Left ventricle myocardium inferior (tissue), 1 donor: ENCODE results near the gene CEP104. TPM values are rescaled to one million over a fixed set of nuclear protein-coding genes. Genes with fewer than 3 reads are reported as not detected.

Source experiments
- DNase-seq: peaks from one replicate; pipeline ENCODE4 v3.0.0-alpha.2; 2020
- H3K27ac ChIP-seq: fragments of 200-600 bp; replicated peaks from 2 replicates; pipeline ENCODE4 v1.8.0; 2021
- H3K27me3 ChIP-seq: fragments of 200-600 bp; 2 replicates; pipeline ENCODE4 v1.8.0; 2021; ENCODE audit warnings: low read depth
- H3K36me3 ChIP-seq: fragments of 200-600 bp; 2 replicates; pipeline ENCODE4 v1.8.0; 2021
- H3K4me1 ChIP-seq: fragments of 200-600 bp; 2 replicates; pipeline ENCODE4 v1.8.0; 2021
- H3K4me3 ChIP-seq: fragments of 200-600 bp; 2 replicates; pipeline ENCODE4 v1.8.0; 2021; ENCODE audit warnings: mild to moderate bottlenecking, moderate library complexity
- H3K9me3 ChIP-seq: fragments of 200-600 bp; replicated peaks from 2 replicates; pipeline ENCODE4 v1.8.0; 2021
- intact Hi-C: fragments of 100-400 bp; cut with micrococcal nuclease; formaldehyde crosslinking; loops from one replicate; pipeline ENCODE4 v1.11.0; 2022
- total RNA-seq: library from RNA; stranded (reverse); fragmentation: NEBNext Ultra II Directional; extraction: Animal tissue kit (Norgen Biotek cat#: 25700); gene quantifications from one replicate; pipeline ENCODE4 v1.2.1, GENCODE V29; 2021
- TF ChIP-seq, protein P1 (sequence below): fragments of 200-600 bp; IDR thresholded peaks from 2 replicates; pipeline ENCODE4 v1.8.0; 2021; ENCODE audit warnings: antibody characterized with exemption, mild to moderate bottlenecking, borderline replicate concordance
- donor health status: DM: no; HTN: yes; CAD: no; lungs with severe emphysema.

Gene CEP104
- total RNA-seq, 1 donor from 2014 or later = 32.2 TPM

DNA sequence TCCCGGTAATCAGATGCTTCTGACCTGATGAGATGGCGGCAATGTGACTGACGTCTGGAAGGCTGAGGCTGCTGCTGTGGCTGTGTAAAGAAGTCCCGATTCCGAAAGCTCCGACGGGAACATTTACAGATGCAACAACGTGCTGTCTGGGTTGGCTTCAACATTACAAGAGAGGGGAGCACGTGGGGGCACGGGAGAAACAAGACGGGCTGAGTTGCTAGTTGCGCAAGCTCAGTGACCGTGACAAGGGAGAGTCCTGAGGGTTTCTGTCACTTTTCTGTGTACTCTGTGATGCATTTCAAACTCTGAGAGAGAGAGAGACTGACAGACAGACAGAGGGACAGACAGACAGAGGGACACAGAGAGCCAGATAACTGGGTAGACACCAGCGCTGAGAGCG, 35.1 kb downstream of the CEP104 start:
- Histone ChIP-seq H3K4me3 (no peak overlapping the region), H3K4me1 (no peaks in the 10 kb centered on the region), H3K9me3 (no peaks in the 10 kb centered on the region), H3K36me3 (peaks cover 82% of the 10 kb centered on the region), H3K27me3 (no peaks in the 10 kb centered on the region), H3K27ac (no peak overlapping the region)
- no peak for DNase-seq
- intact Hi-C loops = no loop called here
- TF ChIP-seq, protein P1, sequence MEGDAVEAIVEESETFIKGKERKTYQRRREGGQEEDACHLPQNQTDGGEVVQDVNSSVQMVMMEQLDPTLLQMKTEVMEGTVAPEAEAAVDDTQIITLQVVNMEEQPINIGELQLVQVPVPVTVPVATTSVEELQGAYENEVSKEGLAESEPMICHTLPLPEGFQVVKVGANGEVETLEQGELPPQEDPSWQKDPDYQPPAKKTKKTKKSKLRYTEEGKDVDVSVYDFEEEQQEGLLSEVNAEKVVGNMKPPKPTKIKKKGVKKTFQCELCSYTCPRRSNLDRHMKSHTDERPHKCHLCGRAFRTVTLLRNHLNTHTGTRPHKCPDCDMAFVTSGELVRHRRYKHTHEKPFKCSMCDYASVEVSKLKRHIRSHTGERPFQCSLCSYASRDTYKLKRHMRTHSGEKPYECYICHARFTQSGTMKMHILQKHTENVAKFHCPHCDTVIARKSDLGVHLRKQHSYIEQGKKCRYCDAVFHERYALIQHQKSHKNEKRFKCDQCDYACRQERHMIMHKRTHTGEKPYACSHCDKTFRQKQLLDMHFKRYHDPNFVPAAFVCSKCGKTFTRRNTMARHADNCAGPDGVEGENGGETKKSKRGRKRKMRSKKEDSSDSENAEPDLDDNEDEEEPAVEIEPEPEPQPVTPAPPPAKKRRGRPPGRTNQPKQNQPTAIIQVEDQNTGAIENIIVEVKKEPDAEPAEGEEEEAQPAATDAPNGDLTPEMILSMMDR = no peak

DNA sequence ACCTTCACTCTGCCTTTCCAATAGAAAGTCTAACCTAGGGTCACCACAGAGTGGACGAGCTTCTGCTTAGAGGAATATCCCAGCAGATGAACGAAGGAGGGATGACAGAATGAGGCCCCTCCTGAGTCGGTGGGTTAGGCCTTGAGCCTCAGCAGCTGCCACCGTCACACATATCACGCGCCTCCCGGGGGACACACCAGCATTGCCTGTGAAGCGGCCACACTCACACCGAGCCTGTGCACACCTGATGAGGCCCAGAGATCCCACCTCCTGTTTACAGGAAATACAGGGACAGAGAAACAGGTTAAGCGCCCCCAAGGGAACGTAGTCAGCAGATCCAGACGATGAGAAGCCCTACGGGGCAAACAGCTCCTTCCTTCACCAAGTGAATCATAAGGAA, 35.6 kb downstream of the CEP104 start:
- TF ChIP-seq, protein P1 = no peak
- intact Hi-C loops = no loop called here
- H3K36me3 ChIP-seq = peaks cover 80% of the 10 kb centered on the region

DNA sequence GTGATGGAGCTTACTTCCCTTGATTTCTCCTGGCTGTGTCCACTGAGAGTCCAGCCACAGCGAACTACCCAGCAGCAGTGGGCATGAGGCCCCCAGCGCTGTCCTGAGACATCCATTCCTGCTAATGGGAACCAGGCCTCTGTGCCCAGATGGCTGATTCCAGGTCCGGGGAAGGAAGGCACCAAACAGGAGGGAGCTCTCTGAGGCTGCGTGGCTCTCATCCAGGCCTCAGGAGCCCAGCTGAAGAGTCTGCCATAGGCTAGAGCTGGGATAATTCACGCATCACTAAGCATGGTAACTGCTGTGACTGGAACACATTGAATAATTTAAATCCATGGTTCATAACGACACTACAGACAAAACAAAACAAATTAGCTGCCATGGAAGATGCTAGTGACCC, 36.0 kb downstream of the CEP104 start:
- no peaks in the 10 kb centered on the region for H3K27me3 ChIP-seq
- no peak for DNase-seq
- H3K4me3 ChIP-seq = no peak overlapping the region
- H3K4me1 ChIP-seq = no peaks in the 10 kb centered on the region
- H3K27ac ChIP-seq = no peak overlapping the region
- peaks cover 80% of the 10 kb centered on the region for H3K36me3 ChIP-seq
- TF ChIP-seq, protein P1 = no peak
- no peaks in the 10 kb centered on the region for H3K9me3 ChIP-seq
- intact Hi-C loops = no loop called here

More for the DNA sequence above, 35.6 kb downstream of the CEP104 start:
- no peak for DNase-seq
- H3K27ac ChIP-seq = no peak overlapping the region
- no peaks in the 10 kb centered on the region for H3K9me3 ChIP-seq
- H3K27me3 ChIP-seq = no peaks in the 10 kb centered on the region
- H3K4me3 ChIP-seq = no peak overlapping the region
- H3K4me1 ChIP-seq = no peaks in the 10 kb centered on the region

DNA sequence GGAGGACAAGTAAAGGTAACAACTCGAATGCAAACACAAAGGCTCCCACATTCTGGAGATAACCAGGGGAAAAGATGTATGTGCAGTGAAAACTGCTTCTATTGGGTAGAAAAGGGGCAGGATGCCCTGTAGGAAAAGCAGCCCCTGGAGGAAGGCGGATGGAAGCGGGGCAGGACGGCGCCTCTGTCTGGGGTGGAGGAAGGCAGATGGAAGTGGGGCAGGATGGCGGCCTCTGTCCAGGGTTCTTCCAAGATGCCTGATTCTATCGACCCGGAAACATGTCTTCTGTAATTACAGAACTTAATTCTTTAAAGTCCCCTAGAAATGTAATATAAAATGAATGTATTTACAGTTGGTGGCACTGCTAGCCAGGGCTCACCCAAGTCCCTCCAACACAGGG, 36.7 kb downstream of the CEP104 start:
- Histone ChIP-seq H3K9me3 (no peaks in the 10 kb centered on the region), H3K27ac (no peak overlapping the region), H3K27me3 (no peaks in the 10 kb centered on the region), H3K4me3 (no peak overlapping the region), H3K36me3 (peaks cover 80% of the 10 kb centered on the region), H3K4me1 (no peaks in the 10 kb centered on the region)
- intact Hi-C loops = no loop called here
- no peak for DNase-seq
- TF ChIP-seq, protein P1 = no peak

DNA sequence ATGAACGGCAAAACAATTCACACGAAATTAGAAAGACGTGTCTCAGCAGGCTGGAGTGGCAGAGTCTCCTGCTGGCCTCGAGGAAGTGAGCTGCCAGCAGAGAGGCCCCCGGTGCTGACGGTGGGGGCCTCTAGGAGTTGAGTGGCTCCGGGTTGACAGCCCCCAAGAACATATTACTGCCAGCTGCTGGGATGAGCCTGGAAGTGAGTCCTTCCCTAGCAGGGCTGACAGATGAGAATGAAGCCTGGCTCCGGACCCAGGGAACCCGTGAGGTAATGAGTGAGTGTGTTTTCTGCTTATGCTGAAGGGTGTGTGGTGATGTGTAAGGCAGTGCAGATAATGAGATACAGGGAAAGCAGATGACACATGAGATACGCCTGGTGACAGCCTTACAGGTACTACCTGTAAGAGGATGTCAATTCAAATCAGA, 37.2 kb downstream of the CEP104 start:
- intact Hi-C loops = no loop called here

More for the DNA sequence above, 37.2 kb downstream of the CEP104 start:
- Histone ChIP-seq H3K27me3 (no peaks in the 10 kb centered on the region), H3K4me1 (no peaks in the 10 kb centered on the region), H3K36me3 (peaks cover 82% of the 10 kb centered on the region), H3K9me3 (no peaks in the 10 kb centered on the region), H3K27ac (no peak overlapping the region), H3K4me3 (no peak overlapping the region)
- DNase-seq = no peak
- TF ChIP-seq, protein P1 = no peak
